WTC11 (cell line): Measurements from ENCODE around the gene SEC61A1. TPM values are rescaled to one million over a fixed set of nuclear protein-coding genes. Genes with fewer than 3 reads are reported as not detected.

ENCODE experiments used
- ATAC-seq: fragments of 200-7000 bp; cut with Tn5 transposase; 2 replicates; pipeline ENCODE4 v1.10.0; 2021; ENCODE audit warnings: mild to moderate bottlenecking, moderate library complexity
- CTCF ChIA-PET: fragments of 300-600 bp; sonication (Branson Sonifier 250); formaldehyde crosslinking; loops from one replicate; lab custom pipeline; 2021; ENCODE audit warnings: antibody characterized with exemption; lab: Charles Lee
- POLR2A ChIA-PET: fragments of 350-600 bp; sonication (Branson Sonifier 250); formaldehyde crosslinking; loops from one replicate; lab custom pipeline; 2021; ENCODE audit warnings: antibody characterized with exemption; lab: Charles Lee
- DNase-seq: peaks from one replicate; pipeline ENCODE4 v3.0.0; 2021; ENCODE audit warnings: low spot score
- H3K27ac Mint-ChIP-seq: 2 replicates; pipeline ENCODE4 v1.8.0; 2021; ENCODE audit warnings: mixed read lengths
- H3K27me3 Mint-ChIP-seq: 2 replicates; pipeline ENCODE4 v1.8.0; 2021; ENCODE audit warnings: low read depth, mild to moderate bottlenecking, moderate library complexity, mixed read lengths
- H3K36me3 Mint-ChIP-seq: 2 replicates; pipeline ENCODE4 v1.8.0; 2021; ENCODE audit warnings: mixed read lengths
- H3K4me1 Mint-ChIP-seq: 2 replicates; pipeline ENCODE4 v1.8.0; 2022; ENCODE audit warnings: mixed read lengths
- H3K4me3 Mint-ChIP-seq: 2 replicates; pipeline ENCODE4 v1.8.0; 2021; ENCODE audit warnings: mild to moderate bottlenecking, moderate library complexity, mixed read lengths
- H3K9me3 Mint-ChIP-seq: 2 replicates; pipeline ENCODE4 v1.8.0; 2021; ENCODE audit warnings: mixed read lengths
- ESRRA ChIP-seq: sonication (generic); formaldehyde crosslinking; IDR thresholded peaks from 2 replicates; pipeline ENCODE4 v1.8.1; 2022; ENCODE audit warnings: mild to moderate bottlenecking, missing genetic modification reagents, borderline replicate concordance
- FOXJ3 ChIP-seq: sonication (generic); formaldehyde crosslinking; IDR thresholded peaks from 2 replicates; pipeline ENCODE4 v1.9.0; 2021; ENCODE audit warnings: missing genetic modification reagents, mild to moderate bottlenecking, borderline replicate concordance
- GRHL2 ChIP-seq: fragments of 250-450 bp; sonication (Bioruptor Pico); IDR thresholded peaks from 2 replicates; pipeline ENCODE4 v1.8.0; 2022; ENCODE audit warnings: mild to moderate bottlenecking, moderate library complexity; ENCODE audit not compliant: insufficient replicate concordance, severe bottlenecking
- PRDM15 ChIP-seq: sonication (generic); formaldehyde crosslinking; IDR thresholded peaks from 2 replicates; pipeline ENCODE4 v1.8.0; 2022; ENCODE audit warnings: missing genetic modification reagents
- SMAD3 ChIP-seq: sonication (generic); formaldehyde crosslinking; IDR thresholded peaks from 2 replicates; pipeline ENCODE4 v1.8.0; 2022; ENCODE audit warnings: missing genetic modification reagents, mild to moderate bottlenecking, borderline replicate concordance
- ZNF317 ChIP-seq: sonication (generic); formaldehyde crosslinking; IDR thresholded peaks from 2 replicates; pipeline ENCODE4 v1.8.1; 2023; ENCODE audit warnings: low read depth, mild to moderate bottlenecking, moderate library complexity, missing genetic modification reagents, borderline replicate concordance
- total RNA-seq: library from RNA; stranded (reverse); gene quantifications from 3 replicates; pipeline ENCODE4 v1.2.3, GENCODE V29; 2021
- TF ChIP-seq, protein P1 (sequence below): fragments of 250-450 bp; sonication (Bioruptor Pico); IDR thresholded peaks from 2 replicates; pipeline ENCODE4 v1.9.0; 2021; ENCODE audit warnings: mild to moderate bottlenecking, borderline replicate concordance
- TF ChIP-seq, protein P2 (sequence below): sonication (generic); formaldehyde crosslinking; IDR thresholded peaks from 2 replicates; pipeline ENCODE4 v1.8.0; 2022; ENCODE audit warnings: mild to moderate bottlenecking, missing genetic modification reagents
- TF ChIP-seq, protein P3 (sequence below): sonication (generic); formaldehyde crosslinking; IDR thresholded peaks from 2 replicates; pipeline ENCODE4 v1.8.1; 2022; ENCODE audit warnings: low read depth, missing genetic modification reagents, borderline replicate concordance
- TF ChIP-seq, protein P4 (sequence below): sonication (generic); formaldehyde crosslinking; IDR thresholded peaks from 2 replicates; pipeline ENCODE4 v1.8.1; 2023; ENCODE audit warnings: mild to moderate bottlenecking, missing genetic modification reagents, borderline replicate concordance

The SEC61A1 gene
- total RNA-seq, 1 experiment from 2014 or later, result 152 TPM

- TF ChIP-seq, protein P1, sequence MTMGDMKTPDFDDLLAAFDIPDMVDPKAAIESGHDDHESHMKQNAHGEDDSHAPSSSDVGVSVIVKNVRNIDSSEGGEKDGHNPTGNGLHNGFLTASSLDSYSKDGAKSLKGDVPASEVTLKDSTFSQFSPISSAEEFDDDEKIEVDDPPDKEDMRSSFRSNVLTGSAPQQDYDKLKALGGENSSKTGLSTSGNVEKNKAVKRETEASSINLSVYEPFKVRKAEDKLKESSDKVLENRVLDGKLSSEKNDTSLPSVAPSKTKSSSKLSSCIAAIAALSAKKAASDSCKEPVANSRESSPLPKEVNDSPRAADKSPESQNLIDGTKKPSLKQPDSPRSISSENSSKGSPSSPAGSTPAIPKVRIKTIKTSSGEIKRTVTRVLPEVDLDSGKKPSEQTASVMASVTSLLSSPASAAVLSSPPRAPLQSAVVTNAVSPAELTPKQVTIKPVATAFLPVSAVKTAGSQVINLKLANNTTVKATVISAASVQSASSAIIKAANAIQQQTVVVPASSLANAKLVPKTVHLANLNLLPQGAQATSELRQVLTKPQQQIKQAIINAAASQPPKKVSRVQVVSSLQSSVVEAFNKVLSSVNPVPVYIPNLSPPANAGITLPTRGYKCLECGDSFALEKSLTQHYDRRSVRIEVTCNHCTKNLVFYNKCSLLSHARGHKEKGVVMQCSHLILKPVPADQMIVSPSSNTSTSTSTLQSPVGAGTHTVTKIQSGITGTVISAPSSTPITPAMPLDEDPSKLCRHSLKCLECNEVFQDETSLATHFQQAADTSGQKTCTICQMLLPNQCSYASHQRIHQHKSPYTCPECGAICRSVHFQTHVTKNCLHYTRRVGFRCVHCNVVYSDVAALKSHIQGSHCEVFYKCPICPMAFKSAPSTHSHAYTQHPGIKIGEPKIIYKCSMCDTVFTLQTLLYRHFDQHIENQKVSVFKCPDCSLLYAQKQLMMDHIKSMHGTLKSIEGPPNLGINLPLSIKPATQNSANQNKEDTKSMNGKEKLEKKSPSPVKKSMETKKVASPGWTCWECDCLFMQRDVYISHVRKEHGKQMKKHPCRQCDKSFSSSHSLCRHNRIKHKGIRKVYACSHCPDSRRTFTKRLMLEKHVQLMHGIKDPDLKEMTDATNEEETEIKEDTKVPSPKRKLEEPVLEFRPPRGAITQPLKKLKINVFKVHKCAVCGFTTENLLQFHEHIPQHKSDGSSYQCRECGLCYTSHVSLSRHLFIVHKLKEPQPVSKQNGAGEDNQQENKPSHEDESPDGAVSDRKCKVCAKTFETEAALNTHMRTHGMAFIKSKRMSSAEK, result no peak
- no peak for TF ChIP-seq SMAD3
- TF ChIP-seq, protein P2, sequence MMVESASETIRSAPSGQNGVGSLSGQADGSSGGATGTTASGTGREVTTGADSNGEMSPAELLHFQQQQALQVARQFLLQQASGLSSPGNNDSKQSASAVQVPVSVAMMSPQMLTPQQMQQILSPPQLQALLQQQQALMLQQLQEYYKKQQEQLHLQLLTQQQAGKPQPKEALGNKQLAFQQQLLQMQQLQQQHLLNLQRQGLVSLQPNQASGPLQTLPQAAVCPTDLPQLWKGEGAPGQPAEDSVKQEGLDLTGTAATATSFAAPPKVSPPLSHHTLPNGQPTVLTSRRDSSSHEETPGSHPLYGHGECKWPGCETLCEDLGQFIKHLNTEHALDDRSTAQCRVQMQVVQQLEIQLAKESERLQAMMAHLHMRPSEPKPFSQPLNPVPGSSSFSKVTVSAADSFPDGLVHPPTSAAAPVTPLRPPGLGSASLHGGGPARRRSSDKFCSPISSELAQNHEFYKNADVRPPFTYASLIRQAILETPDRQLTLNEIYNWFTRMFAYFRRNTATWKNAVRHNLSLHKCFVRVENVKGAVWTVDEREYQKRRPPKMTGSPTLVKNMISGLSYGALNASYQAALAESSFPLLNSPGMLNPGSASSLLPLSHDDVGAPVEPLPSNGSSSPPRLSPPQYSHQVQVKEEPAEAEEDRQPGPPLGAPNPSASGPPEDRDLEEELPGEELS (CRISPR knock-in tag), result no peak
- TF ChIP-seq GRHL2 (CRISPR knock-in tag), result no peak
These were observed 58.9 kb downstream of the SEC61A1 start (continued) for GRCh38 chr3:128111147-128111546.

DNA sequence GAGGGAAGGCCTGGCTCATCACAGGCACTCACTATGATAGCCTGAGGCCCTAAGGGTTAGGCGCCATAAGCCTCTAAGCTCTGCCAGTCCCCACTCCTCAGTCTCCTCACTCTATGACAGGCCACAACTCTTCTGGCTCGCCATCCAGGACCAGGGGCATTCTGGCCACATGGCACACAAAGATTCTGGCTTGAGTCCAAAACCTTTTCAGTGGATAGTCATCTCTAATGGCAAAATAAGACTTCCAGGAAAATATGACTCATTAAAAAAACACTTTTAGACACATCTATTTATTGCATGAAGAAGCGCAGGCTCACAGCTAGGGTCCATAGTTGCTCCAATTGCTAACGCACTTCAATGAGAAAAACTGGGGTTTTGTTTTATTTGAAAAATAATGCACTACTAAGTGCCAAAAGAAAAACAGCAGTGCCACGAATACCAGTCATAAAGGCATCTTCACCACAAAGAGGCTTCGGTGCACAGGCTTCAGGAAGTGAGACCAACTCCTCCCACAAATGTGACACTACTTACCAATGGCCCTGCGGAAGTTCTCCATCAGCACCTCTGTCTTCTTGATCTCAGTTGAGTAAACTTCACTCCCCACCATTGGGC is 60.2 kb downstream of the SEC61A1 start:
- H3K4me3 Mint-ChIP-seq, result no peak overlapping the region
- ChIA-PET POLR2A (no interaction called here), CTCF (no interaction called here)
- no peak overlapping the region for H3K27ac Mint-ChIP-seq
- no peaks in the 10 kb centered on the region for H3K27me3 Mint-ChIP-seq
- ATAC-seq, result no peak
- H3K36me3 Mint-ChIP-seq, result peaks cover 71% of the 10 kb centered on the region
- H3K4me1 Mint-ChIP-seq, result peaks cover 8% of the 10 kb centered on the region
- no peaks in the 10 kb centered on the region for H3K9me3 Mint-ChIP-seq
- TF ChIP-seq, protein P2 (CRISPR knock-in tag), result no peak
- TF ChIP-seq ZNF317 (CRISPR knock-in tag) (no peak), FOXJ3 (CRISPR knock-in tag) (no peak), ESRRA (CRISPR knock-in tag) (no peak), PRDM15 (no peak)
- TF ChIP-seq, protein P3, sequence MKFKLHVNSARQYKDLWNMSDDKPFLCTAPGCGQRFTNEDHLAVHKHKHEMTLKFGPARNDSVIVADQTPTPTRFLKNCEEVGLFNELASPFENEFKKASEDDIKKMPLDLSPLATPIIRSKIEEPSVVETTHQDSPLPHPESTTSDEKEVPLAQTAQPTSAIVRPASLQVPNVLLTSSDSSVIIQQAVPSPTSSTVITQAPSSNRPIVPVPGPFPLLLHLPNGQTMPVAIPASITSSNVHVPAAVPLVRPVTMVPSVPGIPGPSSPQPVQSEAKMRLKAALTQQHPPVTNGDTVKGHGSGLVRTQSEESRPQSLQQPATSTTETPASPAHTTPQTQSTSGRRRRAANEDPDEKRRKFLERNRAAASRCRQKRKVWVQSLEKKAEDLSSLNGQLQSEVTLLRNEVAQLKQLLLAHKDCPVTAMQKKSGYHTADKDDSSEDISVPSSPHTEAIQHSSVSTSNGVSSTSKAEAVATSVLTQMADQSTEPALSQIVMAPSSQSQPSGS (CRISPR knock-in tag), result no peak
- TF ChIP-seq, protein P4, sequence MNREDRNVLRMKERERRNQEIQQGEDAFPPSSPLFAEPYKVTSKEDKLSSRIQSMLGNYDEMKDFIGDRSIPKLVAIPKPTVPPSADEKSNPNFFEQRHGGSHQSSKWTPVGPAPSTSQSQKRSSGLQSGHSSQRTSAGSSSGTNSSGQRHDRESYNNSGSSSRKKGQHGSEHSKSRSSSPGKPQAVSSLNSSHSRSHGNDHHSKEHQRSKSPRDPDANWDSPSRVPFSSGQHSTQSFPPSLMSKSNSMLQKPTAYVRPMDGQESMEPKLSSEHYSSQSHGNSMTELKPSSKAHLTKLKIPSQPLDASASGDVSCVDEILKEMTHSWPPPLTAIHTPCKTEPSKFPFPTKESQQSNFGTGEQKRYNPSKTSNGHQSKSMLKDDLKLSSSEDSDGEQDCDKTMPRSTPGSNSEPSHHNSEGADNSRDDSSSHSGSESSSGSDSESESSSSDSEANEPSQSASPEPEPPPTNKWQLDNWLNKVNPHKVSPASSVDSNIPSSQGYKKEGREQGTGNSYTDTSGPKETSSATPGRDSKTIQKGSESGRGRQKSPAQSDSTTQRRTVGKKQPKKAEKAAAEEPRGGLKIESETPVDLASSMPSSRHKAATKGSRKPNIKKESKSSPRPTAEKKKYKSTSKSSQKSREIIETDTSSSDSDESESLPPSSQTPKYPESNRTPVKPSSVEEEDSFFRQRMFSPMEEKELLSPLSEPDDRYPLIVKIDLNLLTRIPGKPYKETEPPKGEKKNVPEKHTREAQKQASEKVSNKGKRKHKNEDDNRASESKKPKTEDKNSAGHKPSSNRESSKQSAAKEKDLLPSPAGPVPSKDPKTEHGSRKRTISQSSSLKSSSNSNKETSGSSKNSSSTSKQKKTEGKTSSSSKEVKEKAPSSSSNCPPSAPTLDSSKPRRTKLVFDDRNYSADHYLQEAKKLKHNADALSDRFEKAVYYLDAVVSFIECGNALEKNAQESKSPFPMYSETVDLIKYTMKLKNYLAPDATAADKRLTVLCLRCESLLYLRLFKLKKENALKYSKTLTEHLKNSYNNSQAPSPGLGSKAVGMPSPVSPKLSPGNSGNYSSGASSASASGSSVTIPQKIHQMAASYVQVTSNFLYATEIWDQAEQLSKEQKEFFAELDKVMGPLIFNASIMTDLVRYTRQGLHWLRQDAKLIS (CRISPR knock-in tag), result no peak
- DNase-seq, result no peak
